Activated T-cell treated with anti-CD3 and anti-CD28 coated beads, Interleukin-2, amount 50 U/mL, for 72 hours (primary cell): ENCODE measurements around the gene CPVL. TPM values are rescaled to one million over a fixed set of nuclear protein-coding genes. Genes with fewer than 3 reads are reported as not detected.

ENCODE experiments used
- ATAC-seq, 2 donors: fragments of 150-1000 bp; cut with Tn5 transposase; replicated peaks in 1 of 2; 2 replicates each; pipeline ENCODE4 v1.10.0; 2021; ENCODE audit warnings: moderate library complexity in 2 of 2, mild to moderate bottlenecking in 1 of 2
- DNase-seq, 2 donors: peaks; one replicate each; pipeline ENCODE4 v3.0.0; 2021 to 2022; ENCODE audit warnings: mixed read lengths in 1 of 2
- H3K27ac Mint-ChIP-seq: one replicate; pipeline ENCODE4 v1.8.0; 2022; ENCODE audit warnings: mild to moderate bottlenecking, moderate library complexity, mixed read lengths
- H3K27me3 Mint-ChIP-seq: one replicate; pipeline ENCODE4 v1.8.0; 2022; ENCODE audit warnings: low read depth, mixed read lengths
- H3K36me3 Mint-ChIP-seq, 2 donors: one replicate each; pipeline ENCODE4 v1.8.0; 2022; ENCODE audit warnings: mixed read lengths in 2 of 2, mild to moderate bottlenecking in 1 of 2; ENCODE audit not compliant: insufficient read depth in 2 of 2
- H3K4me1 Mint-ChIP-seq: one replicate; pipeline ENCODE4 v1.8.0; 2022; ENCODE audit warnings: low read depth, mixed read lengths
- H3K4me3 Mint-ChIP-seq, 2 donors: one replicate each; pipeline ENCODE4 v1.8.0; 2022; ENCODE audit warnings: mild to moderate bottlenecking in 2 of 2, mixed read lengths in 2 of 2, moderate library complexity in 2 of 2
- H3K9me3 Mint-ChIP-seq, 2 donors: one replicate each; pipeline ENCODE4 v1.8.0; 2022; ENCODE audit warnings: mixed read lengths in 2 of 2
- total RNA-seq, 2 donors: library from RNA; stranded (reverse); gene quantifications; one replicate each; pipeline ENCODE4 v1.2.3, GENCODE V29; 2022

CPVL gene
- total RNA-seq, 2 donors from 2014 or later = 0.51 TPM; not detected in 1

DNA sequence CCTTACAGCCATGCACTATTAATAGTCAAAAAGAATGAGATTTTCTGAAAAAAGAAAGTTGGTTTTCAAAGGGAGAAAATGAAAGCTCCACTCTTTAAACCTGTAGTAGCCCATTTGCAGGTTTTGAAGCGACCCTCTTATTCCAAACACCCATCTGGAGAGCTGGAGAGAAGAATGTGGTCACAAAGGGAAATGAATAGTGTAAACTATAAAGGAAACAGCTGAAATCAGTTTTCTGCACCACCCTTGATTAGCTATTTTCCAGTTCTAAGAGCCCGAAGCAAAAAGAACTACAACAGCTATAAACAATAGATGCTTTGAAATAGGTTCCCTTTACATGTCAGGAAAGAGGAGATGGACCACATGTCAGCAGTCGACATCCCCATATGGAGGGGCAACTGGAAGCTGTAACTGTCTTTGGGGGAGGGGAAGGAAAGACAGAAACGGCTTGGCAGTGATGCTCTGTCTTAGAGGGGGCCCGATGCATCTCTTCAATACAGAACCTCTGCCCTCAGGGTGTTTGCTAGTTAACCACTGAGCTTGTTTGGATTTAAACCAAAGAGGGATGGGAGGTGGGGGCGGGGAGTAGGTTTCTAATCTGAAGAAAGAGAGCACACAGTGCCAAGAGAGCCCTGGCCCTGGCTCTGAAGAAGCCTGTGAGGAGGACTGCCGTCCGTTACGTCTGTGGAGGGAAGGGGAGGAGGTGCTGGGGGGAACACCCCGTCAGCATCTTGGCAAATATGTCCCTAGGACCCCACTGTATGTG lies 55.3 kb downstream of the CPVL start:
- ATAC-seq (no peak), DNase-seq (no peak)
- Mint-ChIP-seq H3K4me1 (peaks cover 12% of the 10 kb centered on the region), H3K36me3 (no peaks in the 10 kb centered on the region), H3K9me3 (no peaks in the 10 kb centered on the region), H3K27ac (no peak overlapping the region), H3K4me3 (peak overlapping the region; percentile 68 to 84), H3K27me3 (peaks cover 16% of the 10 kb centered on the region)

DNA sequence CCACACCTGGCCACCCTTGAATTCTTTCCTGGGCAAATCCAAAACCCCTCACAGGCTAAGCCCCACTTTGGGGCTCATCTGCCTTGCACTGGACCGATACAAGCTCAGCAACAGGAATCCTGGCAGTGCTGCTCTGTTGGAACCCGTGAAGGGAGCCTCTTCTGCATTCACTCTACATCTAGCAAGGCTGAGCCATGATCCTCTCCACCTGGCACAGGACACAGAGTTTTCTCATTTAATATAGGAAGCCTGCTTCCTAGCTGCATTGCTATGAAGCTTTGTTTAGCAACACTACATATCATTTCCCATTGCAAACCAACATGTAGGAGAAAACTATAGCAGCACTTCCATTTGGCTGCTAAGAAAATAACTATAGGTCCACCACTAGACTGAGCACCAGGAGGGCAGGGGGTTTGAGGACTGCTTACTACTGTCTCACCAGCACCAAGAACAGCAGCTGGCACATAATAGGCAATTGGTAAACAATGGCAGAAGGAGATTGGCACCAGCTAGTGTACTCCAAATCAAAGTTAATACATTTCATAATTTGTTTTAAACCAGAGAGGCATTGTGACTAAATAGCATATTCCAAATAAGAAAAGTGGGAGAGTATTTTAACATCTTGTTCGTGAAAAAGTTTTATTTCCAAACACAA lies 56.1 kb downstream of the CPVL start:
- Mint-ChIP-seq H3K27ac (no peak overlapping the region), H3K36me3 (no peaks in the 10 kb centered on the region), H3K4me3 (peak overlapping the region; percentile 15 to 68), H3K4me1 (peaks cover 12% of the 10 kb centered on the region), H3K9me3 (no peaks in the 10 kb centered on the region), H3K27me3 (peaks cover 16% of the 10 kb centered on the region)
- ATAC-seq = no peak
- no peak for DNase-seq

DNA sequence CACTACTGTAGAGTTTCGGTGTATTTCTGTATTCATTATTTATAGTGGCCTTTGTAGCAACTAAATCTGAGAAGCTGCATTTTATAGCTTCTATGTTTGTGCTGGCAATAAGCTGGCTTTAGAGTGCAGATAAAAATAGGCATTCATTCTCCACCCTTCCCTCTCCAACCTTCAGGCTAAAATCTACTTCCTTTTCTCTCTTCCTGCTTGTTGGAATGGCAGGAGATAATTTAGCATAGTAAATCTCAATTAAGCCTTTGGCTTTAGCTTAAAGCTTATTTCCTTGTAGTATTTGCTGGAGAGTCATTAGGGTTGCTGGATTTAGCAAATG lies 58.5 kb downstream of the CPVL start:
- Mint-ChIP-seq H3K27ac (no peak overlapping the region), H3K9me3 (no peaks in the 10 kb centered on the region), H3K4me3 (no peak overlapping the region), H3K27me3 (peaks cover 27% of the 10 kb centered on the region), H3K4me1 (peaks cover 20% of the 10 kb centered on the region), H3K36me3 (no peaks in the 10 kb centered on the region)
- no peak for DNase-seq
- no peak for ATAC-seq

DNA sequence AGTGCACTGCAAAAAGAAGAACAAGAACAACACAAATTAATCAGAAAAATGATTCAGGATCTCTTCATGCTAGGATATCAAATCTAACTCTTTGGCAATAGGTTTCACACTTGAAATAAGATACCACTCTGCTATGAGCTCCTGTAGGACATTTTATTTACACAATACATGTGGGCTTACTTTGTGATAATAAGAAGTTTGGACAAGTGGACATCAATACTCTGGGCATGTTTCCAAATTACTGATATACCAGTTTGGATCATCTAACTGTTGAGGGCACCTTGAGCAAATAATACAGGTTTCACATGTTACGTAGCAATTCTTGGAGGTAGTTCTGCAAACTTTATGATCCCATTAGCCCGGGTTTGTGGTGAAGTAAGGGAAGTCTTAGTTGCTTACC lies 59.8 kb downstream of the CPVL start:
- Mint-ChIP-seq H3K4me3 (no peak overlapping the region), H3K4me1 (peaks cover 16% of the 10 kb centered on the region), H3K36me3 (no peaks in the 10 kb centered on the region), H3K9me3 (no peaks in the 10 kb centered on the region), H3K27ac (no peak overlapping the region), H3K27me3 (peaks cover 28% of the 10 kb centered on the region)
- ATAC-seq (no peak), DNase-seq (no peak)

DNA sequence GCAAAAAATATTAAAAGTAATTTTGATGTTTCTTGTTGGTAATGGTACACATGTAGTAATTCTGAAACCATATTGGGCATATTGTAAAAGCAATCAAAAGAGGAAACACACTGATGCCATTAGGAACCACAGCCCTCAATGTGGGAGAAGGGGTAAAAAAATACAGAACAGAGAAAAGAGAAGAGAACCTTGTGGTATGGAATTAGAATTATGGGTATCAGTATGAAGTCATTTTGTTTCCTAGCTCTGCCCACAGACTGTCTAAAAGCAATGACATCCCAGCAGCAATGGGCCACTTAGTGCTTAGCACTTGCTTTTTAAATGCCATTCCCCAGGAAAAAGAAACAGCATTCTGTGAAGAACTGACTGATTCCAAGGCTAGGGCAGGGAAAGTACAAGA lies 61.5 kb downstream of the CPVL start:
- Mint-ChIP-seq H3K9me3 (no peaks in the 10 kb centered on the region), H3K27me3 (peaks cover 26% of the 10 kb centered on the region), H3K4me1 (peaks cover 8% of the 10 kb centered on the region), H3K36me3 (no peaks in the 10 kb centered on the region), H3K27ac (no peak overlapping the region), H3K4me3 (no peak overlapping the region)
- DNase-seq (no peak), ATAC-seq (peak in 1 of 2 donors; percentile 44)

DNA sequence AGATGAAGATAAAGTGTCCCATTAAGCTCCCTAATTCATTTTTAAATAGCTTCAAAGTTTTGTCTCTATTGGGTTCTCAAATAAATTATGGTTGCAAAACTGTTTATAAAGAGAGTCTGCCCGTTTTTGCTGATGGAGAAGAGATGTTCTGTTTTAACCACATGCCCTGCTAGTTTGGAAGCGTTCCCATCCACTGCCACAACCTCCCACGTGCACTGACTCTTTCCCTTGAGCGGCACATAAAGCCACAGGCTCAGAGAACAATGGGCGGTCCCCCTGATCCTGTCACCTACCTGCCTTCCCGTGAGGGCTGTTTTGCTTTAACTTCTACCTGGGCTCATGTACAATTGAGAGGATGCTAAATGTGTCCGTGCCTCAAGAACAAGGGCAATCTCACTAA lies 65.5 kb downstream of the CPVL start:
- DNase-seq (no peak), ATAC-seq (no peak)
- peaks cover 8% of the 10 kb centered on the region for H3K4me1 Mint-ChIP-seq
- H3K9me3 Mint-ChIP-seq = peaks cover 0 to 2% of the 10 kb centered on the region in 2 donors
- H3K27me3 Mint-ChIP-seq = peaks cover 31% of the 10 kb centered on the region
- H3K27ac Mint-ChIP-seq = no peak overlapping the region
- H3K36me3 Mint-ChIP-seq = no peaks in the 10 kb centered on the region
- no peak overlapping the region for H3K4me3 Mint-ChIP-seq

DNA sequence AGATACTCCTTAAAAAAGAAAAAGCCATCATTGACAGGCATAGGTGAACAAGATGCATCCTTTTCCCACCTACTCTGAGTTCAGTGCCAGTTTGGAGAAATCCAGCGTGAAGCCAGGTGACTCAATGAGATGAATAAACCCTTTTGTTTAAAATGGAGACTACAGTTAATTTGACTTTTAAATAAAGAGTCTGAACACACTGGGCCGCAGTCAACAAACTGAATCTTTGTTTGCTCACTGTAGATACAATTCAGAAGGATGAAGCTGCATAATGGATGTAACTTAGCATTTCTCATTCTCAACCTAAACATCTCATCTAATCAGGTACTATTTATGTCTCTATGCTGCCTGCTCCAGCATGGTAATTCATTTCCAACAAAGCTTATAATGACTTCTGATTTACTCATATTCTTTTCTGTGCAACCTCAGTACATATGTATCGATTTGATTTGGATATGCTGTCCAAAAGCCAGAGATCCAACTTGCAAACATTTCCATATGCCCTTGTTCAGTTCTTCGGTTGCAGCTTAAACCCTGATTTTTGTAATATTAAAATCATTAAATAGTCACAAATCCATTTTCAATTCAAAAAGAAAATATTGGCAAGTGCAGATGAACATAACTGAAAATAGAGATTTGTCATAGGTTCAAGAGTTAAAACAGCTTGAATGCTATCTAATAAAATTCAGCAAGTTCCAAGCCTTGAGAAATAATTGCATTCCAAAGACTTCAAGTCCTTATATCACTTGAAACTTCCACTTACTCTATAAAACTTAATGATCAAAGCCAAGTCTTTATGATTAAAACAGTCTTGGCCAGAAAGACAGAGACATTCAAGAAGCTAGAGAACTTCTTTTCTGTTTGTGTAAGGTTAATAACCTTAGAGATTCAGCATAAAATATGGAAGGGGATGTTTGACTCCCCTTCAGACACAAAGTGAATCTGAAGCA lies 67.8 kb downstream of the CPVL start:
- H3K4me3 Mint-ChIP-seq = no peak overlapping the region
- no peaks in the 10 kb centered on the region for H3K36me3 Mint-ChIP-seq
- DNase-seq = no peak
- no peaks in the 10 kb centered on the region for H3K4me1 Mint-ChIP-seq
- ATAC-seq = no peak
- H3K27ac Mint-ChIP-seq = no peak overlapping the region
- H3K27me3 Mint-ChIP-seq = peaks cover 20% of the 10 kb centered on the region
- peaks cover 0 to 2% of the 10 kb centered on the region in 2 donors for H3K9me3 Mint-ChIP-seq

DNA sequence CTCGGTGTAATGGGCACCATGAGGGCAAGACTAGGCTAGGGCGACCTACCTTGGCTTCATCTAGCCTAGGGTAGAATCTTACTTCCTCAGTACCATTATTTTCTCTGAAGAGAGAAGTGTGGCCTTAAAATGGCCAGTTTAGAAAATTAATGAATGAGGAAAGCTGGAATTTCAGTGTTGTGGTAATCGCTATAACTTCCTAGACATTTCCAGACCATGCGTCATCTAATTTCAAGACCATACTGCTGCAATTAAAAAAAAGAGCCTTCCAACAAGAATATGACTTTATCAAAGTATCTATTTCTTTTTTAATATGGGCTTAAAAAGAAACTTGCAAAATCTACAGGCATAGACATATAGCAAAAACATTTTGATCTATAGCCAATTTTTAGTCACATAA lies 68.5 kb downstream of the CPVL start:
- Mint-ChIP-seq H3K27me3 (peaks cover 20% of the 10 kb centered on the region), H3K4me1 (no peaks in the 10 kb centered on the region), H3K27ac (no peak overlapping the region), H3K36me3 (no peaks in the 10 kb centered on the region), H3K9me3 (peaks cover 0 to 2% of the 10 kb centered on the region in 2 donors), H3K4me3 (no peak overlapping the region)
- no peak for ATAC-seq
- DNase-seq = no peak

DNA sequence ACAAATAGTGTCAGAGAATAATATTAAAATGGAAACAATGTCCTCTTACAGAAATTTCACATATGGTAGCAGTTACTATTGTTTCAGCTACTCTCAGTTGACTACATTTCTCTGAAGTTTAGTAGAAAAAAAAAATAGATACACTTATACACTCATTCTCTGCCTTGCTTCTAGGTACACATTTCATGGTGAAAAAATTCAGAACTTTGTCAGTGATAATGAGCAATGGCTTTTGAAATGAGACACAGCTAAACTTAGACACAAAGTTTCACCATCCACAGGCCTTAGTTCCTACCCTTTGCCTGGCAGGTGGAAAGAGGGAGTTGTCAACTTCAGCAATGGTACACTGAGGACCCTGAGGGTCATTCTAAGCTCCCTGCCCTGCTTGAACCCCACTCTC lies 69.2 kb downstream of the CPVL start:
- Mint-ChIP-seq H3K36me3 (no peaks in the 10 kb centered on the region), H3K27me3 (peaks cover 20% of the 10 kb centered on the region), H3K4me3 (no peak overlapping the region), H3K9me3 (peaks cover 0 to 2% of the 10 kb centered on the region in 2 donors), H3K4me1 (no peaks in the 10 kb centered on the region), H3K27ac (no peak overlapping the region)
- DNase-seq (no peak), ATAC-seq (peak in 1 of 2 donors; percentile 28)

DNA sequence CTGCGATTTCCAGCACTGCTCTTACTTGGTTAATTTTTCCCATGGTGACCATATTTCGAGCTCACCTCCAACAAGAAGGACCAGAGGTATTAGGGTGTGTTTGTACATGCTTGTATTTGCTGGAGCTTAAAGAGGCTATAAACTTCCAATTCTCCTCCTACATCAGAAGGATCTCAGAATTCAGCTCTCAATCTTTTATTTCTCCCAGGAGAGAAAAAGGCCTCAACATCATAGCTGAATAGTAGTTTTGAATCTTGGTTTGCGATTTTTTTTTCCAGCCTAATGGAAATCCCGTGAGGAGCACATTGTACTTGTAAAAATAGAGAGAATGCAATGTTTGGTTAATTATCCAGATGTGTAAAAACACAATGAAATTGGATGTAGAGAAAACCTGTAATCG lies 69.7 kb downstream of the CPVL start:
- no peak overlapping the region for H3K27ac Mint-ChIP-seq
- peaks cover 0 to 2% of the 10 kb centered on the region in 2 donors for H3K9me3 Mint-ChIP-seq
- DNase-seq = no peak
- H3K4me1 Mint-ChIP-seq = no peaks in the 10 kb centered on the region
- no peak overlapping the region for H3K4me3 Mint-ChIP-seq
- H3K27me3 Mint-ChIP-seq = peaks cover 17% of the 10 kb centered on the region
- no peaks in the 10 kb centered on the region for H3K36me3 Mint-ChIP-seq
- no peak for ATAC-seq

DNA sequence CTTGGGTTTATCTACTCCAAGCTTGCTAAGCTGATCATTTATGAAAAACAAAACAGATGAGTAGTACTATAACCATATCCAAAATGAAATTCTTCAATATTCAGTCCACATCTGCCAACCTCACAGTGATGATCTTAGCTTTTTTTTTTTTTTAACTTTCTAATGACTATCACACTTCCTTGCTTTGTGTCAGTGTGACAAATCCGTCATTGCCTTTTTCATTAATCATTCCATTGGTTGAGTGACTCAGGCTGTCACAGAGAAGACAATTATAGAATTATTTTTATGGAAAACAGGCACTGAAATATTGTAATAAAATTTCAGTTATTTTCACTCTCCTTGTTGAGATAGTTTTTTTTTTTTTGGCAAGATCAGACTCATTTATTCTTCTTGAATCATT lies 70.7 kb downstream of the CPVL start:
- Mint-ChIP-seq H3K27ac (no peak overlapping the region), H3K9me3 (peaks cover 0 to 2% of the 10 kb centered on the region in 2 donors), H3K36me3 (no peaks in the 10 kb centered on the region), H3K4me3 (no peak overlapping the region), H3K27me3 (peaks cover 7% of the 10 kb centered on the region), H3K4me1 (no peaks in the 10 kb centered on the region)
- no peak for DNase-seq
- ATAC-seq = no peak

DNA sequence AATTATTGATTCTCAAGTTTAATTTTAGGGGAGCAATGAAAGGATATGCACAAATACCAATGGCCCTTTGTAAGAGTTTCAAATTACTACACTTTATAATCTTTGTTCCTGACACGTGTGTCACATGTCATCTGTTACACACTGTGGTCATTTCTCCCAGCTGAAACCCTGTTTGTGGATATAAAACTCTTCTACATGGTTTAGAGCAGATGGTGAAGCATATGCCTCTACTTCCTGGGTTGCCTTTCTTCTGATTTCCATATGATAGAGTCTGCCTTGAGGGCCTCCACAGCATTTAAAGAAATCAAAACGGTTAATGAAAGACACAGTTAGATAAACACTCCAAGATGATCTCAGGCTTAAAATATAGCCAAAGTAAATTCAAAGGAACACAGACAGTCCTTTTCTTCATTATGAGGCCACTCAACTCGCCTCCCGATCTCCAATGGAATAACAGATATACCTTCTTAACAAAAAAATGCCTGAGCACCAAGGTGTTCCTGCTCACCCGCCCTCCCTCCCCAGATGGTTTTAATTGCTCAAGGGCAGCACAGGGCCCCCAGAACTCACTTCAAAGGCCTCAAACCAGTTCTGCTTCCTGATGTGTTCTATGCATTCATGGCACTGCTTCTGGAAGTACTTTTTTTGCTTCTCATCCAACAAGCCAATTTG lies 75.0 kb downstream of the CPVL start:
- no peaks in the 10 kb centered on the region for H3K36me3 Mint-ChIP-seq
- no peak for ATAC-seq
- DNase-seq = no peak
- no peak overlapping the region for H3K4me3 Mint-ChIP-seq
- H3K27ac Mint-ChIP-seq = no peak overlapping the region
- no peaks in the 10 kb centered on the region for H3K9me3 Mint-ChIP-seq
- H3K4me1 Mint-ChIP-seq = no peaks in the 10 kb centered on the region
- no peaks in the 10 kb centered on the region for H3K27me3 Mint-ChIP-seq

DNA sequence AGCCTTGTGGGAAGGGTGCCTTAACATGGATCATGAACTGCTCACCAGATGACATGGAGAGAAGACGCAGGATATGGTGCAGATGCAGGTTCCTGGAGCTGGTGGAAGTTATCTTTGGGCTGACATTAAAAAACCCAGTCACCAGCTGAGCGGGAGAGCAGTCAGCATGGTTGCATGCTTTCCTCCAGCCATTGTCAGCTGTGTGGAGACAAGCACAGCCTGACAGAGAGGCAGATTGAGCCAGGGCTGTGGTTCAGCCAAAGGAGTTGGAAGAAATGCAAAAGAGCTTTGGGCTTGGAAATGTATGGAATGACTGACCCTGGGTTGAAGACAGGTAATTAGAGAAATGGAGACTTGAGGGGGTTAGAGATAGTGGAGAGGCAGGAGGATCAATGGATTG lies 79.7 kb downstream of the CPVL start:
- ATAC-seq (no peak), DNase-seq (no peak)
- Mint-ChIP-seq H3K4me3 (no peak overlapping the region), H3K27ac (no peak overlapping the region), H3K4me1 (no peaks in the 10 kb centered on the region), H3K36me3 (no peaks in the 10 kb centered on the region), H3K27me3 (no peaks in the 10 kb centered on the region), H3K9me3 (no peaks in the 10 kb centered on the region)
